Right lung (tissue), 10 donors: Measurements from ENCODE around the gene METTL8. TPM values are rescaled to one million over a fixed set of nuclear protein-coding genes. Genes with fewer than 3 reads are reported as not detected.

ENCODE experiments used
- DNase-seq, 2 donors: peaks; one replicate each; pipeline ENCODE4 v3.0.0-alpha.2; 2013
- long read RNA-seq, 8 donors: transcript quantifications; one replicate each; lab custom pipeline, GENCODE V29; 2026
- polyA plus RNA-seq, 5 donors: library from polyadenylated mRNA; unstranded; fragments of 120-200 nt; gene quantifications; one replicate each; pipeline versions ENCODE4 v1.2.1 to v1.2.3, GENCODE V29; 2013; ENCODE audit warnings: inconsistent platforms in 1 of 5, low replicate concordance in 1 of 5; ENCODE audit not compliant: insufficient read length in 5 of 5, insufficient read depth in 1 of 5

METTL8 gene, protein sequence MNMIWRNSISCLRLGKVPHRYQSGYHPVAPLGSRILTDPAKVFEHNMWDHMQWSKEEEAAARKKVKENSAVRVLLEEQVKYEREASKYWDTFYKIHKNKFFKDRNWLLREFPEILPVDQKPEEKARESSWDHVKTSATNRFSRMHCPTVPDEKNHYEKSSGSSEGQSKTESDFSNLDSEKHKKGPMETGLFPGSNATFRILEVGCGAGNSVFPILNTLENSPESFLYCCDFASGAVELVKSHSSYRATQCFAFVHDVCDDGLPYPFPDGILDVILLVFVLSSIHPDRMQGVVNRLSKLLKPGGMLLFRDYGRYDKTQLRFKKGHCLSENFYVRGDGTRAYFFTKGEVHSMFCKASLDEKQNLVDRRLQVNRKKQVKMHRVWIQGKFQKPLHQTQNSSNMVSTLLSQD
- 10 to 100 TPM in 4 of 5 donors, 1 to 10 TPM in 1; 8.6 to 16.8 (median 16.1) TPM for polyA plus RNA-seq
- long read RNA-seq, donor 1, full-length matches to known transcripts: 4 of 4 reads
- long read RNA-seq, donor 1, partial matches to known transcripts: 0 of 4 reads
- long read RNA-seq, donor 1, other reads (novel, unspliced or antisense): 0 of 4 reads
- long read RNA-seq, donor 2: 0 reads
- long read RNA-seq, donor 3, full-length matches to known transcripts: 3 of 3 reads
- long read RNA-seq, donor 3, partial matches to known transcripts: 0 of 3 reads
- long read RNA-seq, donor 3, other reads (novel, unspliced or antisense): 0 of 3 reads
- long read RNA-seq, donor 4, partial matches to known transcripts: 0 of 1 reads
- long read RNA-seq, donor 4, other reads (novel, unspliced or antisense): 0 of 1 reads
- long read RNA-seq, donor 5, full-length matches to known transcripts: 3 of 3 reads
- long read RNA-seq, donor 5, partial matches to known transcripts: 0 of 3 reads
- long read RNA-seq, donor 5, other reads (novel, unspliced or antisense): 0 of 3 reads
- long read RNA-seq, donor 6: 0 reads
- long read RNA-seq, donor 7, full-length matches to known transcripts: 5 of 5 reads
- long read RNA-seq, donor 7, partial matches to known transcripts: 0 of 5 reads
- long read RNA-seq, donor 7, other reads (novel, unspliced or antisense): 0 of 5 reads
- long read RNA-seq, donor 8, partial matches to known transcripts: 0 of 1 reads
- long read RNA-seq, donor 8, other reads (novel, unspliced or antisense): 0 of 1 reads

DNA sequence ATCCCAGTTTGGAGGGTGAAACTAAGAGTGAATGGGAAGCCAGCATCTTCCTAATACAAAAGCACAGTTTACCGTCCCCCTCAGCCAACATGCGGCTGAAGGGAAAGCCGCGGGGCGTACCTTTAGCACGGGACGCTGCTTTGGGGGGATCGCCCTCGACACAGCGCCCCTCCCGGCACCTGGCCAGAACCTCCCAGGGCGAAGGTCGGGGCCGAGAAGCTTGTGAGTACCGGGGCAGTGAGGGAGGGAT lies at the start of gene METTL8:
METTL8 (minus strand) TSS at position 228 of the 250 bp plus-strand sequence. CDS start 41,805 bp downstream, outside the sequence.
- DNase-seq: no peak

DNA sequence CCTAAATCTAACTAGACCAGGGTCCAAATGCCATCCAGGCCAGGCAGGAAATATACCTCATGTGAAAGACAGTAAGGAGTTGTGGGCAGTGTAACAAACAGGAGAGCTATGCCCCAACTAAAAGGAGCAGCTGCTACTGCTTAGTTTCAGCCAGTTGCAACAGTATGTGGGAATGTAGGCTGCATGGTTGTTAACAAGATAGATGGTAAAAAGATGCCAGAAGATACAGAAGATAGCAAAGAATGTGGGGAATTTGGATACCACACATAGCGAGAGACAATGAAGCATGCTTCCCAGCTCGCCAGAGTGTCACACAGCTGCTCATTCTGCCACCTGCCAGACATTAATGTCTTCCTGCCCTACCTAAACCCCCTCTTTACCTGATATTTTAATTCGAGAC lies 49.1 kb upstream of the METTL8 start:
- DNase-seq: no peak

DNA sequence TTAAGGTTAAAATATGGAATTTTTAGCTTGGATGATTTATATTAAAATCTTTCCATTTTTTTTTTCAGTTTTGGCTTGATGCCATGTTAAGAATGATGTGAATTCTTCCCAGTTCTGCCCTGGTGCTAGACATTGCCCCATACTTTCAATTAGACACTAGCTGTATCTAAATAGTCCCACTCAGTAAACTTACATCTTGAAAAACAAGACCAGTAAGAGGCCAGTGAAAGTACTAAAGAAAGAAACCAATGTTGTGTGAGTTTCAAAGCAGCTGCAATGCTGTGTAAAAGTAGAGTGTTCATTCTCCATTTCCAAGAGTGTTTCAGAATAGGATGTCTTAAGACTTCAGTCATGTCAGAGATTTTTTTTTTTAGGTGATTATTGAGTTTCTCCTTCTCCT lies 48.5 kb upstream of the METTL8 start:
- no peak for DNase-seq

DNA sequence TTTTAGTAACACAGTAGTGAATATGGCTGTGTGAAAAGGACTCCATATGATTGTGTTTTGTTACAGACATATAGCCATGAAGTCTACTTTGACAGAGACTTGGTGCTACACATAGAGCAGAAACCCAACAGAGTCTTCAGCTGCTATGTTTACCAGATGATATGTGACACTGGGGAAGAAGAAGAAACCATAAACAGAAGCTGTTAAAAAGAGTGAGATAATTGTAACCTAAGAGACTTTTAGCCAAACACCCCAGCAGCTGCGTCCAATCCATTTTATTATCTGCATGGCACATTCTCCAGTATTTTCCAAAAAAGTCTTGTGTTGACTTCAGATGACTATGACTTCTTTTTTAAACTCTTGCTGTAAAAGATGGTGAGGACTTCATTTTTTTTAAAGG lies 47.1 kb upstream of the METTL8 start:
- DNase-seq: no peak

DNA sequence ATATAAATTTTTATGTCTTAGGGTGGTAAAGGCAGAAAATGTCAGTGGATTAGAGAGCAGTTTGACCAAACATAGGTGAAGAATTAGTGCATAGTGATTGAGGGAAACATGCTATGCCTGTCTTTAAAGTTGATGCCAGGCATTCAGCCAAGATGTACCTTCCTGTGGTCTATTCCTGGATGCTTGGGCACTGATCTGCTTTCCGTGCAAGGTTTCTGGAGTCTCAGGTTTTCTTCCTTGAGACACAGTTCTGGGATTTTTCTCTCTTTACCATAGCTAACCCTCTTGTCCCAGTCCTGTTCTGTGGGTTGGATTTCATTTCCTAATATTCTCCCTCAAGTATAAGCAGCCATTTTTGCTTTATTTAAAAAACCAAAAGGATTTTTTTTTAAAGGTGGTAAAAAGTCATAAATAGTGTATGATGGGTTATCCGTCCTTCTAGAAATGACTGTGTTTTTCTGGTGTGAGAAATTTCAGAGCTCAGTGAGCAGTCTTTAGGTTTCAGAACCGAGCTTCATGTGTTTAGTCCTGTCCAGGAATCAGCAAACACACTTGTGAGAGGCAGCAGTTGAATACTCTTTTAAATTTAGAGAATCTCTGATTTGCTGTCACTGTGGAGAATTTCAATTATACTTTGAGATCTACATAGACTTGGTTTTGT lies 45.5 kb upstream of the METTL8 start:
- DNase-seq: no peak

DNA sequence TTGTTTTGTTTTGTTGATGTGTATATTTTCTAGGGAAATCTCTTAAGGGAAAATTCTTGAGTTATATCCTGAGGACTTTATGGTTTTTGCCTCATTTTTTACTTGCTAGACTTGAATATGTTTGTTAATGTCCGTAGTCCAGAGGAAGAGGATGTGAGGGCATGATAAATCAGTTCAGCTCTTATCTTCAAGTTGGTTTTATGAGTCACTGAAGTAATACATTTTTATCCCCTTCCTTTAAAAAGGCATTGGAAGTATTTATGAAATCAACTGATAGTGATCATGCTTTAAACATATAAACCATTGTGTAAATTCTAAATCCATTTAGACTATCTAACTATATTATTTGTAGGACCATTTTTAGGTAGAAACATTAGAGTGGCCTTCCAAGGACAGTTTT lies 44.6 kb upstream of the METTL8 start:
- no peak for DNase-seq

DNA sequence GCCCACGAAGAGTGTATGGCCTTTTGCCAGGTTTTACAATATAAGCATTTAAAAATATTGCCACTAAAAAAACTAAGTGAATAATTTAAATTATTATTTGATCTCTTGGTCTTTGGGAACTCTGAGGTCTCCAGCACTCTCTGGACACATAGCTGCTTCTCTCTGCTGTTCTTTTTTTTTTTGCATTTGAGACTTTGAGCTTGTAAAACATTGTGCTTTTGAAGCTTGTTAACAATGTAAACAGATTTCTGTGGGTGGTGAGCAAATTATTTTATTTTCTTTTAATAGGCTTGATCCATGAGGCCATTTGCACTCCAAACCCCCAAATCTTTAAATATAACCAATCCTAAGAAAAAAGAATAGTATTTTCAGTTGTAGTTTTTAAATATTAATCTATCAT lies 42.2 kb upstream of the METTL8 start:
- no peak for DNase-seq

DNA sequence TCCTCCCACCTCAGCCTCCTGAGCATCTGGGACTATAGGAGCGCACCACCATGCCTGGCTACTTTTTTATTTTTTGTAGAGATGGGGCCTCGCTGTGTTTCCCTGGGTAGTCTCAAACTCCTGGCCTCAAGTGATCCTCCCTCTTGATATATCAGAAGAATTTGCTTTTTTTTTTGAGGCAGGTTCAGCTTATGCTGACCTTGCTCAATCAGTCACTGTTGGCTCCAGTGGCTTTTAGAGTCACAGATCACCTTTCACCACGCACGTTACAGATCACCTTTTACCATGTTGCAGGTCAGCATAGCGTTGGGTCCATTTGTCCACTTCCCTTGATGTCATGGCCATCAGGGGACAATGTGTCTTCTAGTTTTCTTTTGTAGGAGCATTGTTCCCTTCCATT lies 36.3 kb upstream of the METTL8 start:
- DNase-seq: no peak

DNA sequence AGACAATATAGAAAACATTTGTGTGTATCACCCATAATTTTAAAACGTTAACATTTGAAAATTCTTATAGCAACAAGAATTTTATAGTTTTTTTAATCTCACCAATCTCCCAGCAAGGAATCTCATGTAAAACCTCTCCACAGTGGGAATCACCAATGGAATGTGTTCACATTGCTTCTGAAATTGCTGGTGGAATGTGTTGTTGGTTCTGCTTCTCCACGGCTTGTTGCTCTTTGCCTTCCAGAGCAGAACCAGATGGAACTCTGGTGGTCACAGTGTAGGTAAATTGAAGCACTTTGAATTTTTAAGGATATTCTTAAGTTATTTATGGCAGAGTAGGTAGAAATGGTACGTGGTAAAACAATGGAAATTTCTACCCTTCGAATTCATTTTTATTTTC lies 35.4 kb upstream of the METTL8 start:
- DNase-seq: no peak

DNA sequence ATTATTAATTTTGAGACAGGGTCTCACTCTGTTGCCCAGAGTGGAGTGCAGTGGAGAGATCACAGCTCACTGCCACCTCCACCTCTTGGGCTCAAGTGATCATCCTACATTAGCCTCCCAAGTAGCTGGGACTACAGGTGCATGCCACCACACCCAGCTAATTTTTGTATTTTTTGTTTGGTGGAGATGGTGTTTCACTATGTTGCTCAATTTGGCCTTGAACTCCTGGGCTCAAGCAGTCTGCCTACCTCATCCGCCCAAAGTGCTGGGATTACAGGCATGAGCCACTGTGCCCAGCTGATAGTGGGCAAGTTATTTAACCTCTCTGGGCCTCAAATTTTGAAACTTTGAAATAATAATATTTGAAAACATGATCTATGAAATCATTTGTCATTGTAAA lies 26.7 kb upstream of the METTL8 start:
- no peak for DNase-seq

DNA sequence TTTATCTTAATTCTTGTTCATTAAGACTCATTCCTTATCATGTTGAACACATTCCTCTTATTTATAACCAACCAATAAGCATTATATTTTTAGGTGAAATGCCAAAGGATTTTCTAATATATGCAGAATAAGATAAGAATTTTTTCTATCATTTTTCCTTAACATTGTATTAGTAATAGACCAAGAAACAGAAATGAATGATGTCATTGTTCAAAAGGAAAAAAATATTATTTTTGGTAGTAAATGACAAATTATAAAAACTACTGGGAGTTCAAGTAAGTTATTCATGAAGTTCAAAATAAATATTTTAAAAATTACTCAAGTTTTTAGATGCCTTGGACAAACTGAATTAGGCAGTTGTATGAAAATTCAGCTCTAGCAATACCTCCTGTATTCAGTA lies 25.7 kb upstream of the METTL8 start:
- DNase-seq: no peak

DNA sequence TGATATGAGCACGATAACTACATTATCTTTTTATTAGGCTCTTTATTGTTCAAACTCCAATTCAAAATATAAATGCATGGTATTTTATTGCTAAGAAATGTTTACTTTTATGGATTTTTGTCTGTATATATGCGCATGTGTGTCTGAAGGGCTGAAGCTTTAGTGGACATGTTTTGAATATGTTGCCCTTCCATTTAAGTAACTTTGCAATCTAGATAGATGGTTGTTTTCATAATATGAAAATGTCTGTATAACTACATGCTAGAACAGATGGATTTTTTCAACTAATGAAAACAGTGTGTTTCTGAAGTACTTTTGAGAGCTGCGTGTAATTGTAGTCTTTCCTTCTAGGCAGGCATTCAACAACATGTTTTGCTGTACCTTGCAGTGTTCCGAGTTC lies 19.0 kb upstream of the METTL8 start:
- DNase-seq: no peak

DNA sequence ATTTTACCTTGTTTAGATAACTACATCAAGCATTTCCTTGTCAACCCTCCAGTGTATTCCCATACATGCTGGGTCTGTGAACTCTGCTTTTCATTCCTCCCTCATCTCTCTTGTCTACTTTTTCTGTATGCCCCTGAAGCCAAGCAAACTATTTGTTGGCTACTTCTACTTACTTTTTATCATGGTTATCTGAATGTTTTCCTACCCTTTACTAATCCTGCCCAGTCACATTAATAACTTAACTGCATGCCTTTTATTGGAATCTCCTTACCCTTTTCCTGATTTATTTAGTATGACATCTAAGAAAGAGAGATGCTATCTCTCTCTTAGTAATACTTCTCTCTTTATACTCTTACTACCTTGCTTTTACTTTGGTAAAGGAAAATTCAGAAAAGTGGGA lies 17.3 kb upstream of the METTL8 start:
- DNase-seq: no peak

DNA sequence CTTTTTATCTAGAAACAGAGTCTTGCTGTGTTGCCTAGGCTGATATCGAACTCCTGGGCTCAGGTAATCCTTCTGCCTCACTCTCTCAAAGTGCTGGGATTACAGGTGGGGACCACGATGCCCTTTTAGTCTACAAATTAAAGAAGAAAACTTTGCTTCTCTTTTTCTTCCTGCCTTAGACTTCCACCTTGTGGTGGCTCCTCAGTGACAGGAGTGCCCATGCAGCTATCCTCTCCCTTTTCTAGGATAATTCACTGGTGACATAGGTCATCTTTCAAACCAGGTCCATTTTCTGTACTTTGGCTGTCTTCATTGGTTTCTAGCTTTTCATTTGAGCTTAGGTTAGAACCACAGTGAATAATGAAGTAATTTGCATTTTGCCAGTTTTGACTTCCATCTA lies 13.9 kb upstream of the METTL8 start:
- DNase-seq: no peak

DNA sequence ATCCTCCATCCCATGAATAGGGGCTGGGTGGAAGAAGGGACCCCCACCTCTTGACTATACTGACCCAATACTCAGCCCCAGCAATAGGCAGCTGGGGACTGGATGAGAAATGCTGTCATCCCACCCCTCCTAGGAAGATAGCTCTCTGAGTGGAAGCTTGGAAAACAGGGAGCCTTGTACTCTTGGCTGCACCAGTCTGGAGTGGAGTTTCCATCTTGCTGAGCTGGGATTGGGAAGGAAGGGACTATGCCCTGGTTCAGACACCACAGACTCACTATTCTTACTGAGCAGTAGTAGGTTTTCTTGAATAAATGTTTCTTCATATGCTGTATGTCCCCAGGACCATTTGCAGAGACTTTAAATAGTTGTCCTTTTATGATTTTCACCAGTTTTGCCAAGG lies 7.7 kb upstream of the METTL8 start:
- DNase-seq: no peak

DNA sequence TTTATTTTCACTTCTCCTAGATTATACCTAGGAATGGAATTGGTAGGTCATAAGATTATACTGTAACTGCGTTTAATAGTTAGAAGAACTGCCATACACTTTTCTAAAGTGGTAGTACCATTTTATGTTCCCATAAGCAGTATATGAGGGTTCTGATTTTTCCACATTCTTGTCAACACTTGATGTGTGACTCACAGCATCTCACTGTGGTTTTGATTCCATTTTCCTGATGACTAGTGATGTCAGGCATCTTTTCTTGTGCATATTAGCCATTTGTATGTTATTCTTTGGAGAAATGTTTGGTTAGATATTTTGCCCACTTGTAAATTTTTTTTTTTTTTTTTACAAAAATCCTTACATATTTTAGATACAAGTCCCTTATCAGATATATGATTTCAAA lies 2.5 kb upstream of the METTL8 start:
- DNase-seq: no peak

DNA sequence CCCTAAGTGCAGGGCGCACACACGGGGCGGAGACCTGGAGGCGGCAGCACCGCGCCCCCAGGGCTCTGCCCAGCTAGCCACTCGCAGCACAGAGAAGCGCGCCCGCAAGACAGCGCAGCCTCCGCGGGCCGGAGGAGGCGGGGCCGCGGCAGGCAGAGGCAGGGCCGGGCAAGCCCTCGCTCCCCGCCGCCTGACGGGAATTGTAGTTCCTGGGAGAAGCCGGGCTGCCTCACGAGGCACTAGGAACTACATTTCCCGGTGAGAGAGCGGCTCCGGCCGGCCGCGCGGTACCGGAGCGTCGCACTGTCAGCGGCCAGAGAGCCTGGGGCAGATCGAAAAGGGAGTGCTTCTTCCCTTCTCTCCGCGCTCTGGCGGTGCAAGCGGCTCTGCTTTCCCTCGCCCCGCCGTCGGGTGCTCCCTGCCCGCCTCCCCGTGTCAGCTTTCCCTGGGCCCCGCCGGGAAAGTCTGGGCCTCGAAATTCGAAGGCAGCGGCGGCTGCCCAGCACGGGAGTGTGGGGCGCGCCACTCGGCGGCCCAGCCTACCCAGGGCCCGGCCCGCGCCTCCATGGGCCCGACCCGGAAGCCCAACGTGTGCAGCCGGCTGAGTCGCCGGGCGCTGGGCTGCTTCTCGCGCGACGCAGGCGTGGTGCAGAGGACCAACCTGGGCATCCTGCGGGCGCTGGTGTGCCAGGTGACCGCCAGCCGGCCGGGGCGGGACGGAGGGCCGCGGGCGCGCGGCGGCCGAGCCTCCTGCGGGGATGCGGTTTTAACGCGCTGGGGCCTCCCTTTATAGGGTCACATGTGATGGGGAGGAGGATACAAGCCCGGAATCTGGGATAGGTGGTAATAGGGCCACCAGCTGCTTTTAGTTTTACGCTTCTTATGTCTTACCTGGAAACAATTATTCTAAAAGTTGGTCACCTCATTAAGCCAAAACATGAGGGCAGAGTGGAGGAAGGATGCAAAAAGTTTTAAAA lies 511 bp upstream of the METTL8 start, which contains the start of gene DCAF17:
DCAF17 (plus strand) TSS at position 214 of the 977 bp plus-strand sequence; CDS start at position 566, 352 bp downstream.
- DNase-seq: peak; percentile 93 to 94

DNA sequence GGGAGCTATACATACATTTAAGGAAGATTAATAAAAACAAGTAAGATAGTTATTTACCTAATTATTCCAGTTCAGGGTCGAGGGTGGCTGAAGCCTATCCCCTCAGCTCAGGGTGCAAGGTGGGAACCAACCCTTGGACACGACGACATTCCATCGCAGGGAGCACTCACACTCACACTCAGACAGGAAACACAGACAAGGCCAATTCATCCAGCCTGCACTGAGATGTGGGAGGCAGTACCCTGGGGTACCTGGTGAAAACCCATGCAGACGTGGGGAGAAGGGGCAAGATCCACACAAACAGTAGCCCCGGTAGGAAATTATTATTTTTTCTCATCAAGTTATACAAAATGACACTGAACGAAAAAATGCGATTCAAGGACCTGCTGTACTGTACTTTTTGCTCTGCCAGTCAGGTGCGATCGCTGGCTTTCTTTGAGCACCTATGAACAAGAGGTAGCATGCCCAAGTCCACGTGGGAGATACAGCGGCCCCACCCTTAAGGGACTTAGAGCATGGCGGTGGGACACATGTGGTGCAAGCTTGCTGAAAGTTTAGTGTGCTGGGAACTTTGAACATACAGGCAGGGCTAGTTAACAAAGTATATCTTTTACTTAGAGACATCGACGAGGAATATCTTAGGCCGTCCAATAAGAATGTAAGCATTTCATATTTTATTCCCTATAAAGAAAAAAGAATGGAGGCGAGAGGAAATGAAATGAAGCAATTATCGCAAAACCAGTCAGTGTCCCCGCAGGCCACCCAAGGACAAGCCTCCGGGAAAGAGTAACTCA lies 624 bp downstream of the METTL8 start:
- DNase-seq: no peak

DNA sequence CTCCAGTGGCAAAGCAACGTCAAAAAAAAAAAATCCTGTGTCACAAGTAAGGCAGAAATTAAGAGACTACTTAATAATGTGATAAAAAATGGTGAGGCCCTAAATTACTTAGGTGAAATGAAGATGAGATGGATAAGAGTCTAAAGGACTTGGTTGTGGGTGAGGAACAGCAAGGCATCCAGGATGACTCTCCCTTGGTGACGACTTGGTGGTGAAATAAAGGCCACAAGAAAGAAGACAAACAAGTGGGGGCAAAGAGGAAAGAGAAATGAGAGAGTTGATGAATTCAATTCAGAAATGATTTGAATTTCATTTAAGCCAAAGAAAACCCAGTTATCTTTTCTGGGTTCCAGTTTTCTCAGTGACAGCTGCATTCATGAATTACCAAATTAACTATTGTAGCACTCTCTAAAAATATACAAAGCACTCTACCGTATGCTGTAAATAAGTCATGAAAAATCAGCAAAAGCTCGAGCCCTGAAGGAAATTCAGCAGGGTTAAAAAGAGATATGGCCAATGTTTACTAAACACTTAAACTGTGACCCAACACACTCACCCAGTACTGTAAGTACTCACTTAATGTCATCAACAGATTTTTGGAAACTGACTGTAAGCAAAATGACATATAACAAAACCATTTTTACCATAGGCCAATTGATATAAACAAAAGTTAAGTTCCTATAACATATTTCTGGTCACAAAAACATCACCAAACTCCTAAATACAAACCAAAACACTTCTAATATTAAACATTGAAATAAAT lies 1.4 kb downstream of the METTL8 start:
- DNase-seq: no peak
